HepG2 (cell line): ENCODE measurements around the gene PDGFRA. TPM values are rescaled to one million over a fixed set of nuclear protein-coding genes. Genes with fewer than 3 reads are reported as not detected.

Source experiments
- ATAC-seq: fragments of 200-7000 bp; cut with Tn5 transposase; 3 replicates; pipeline ENCODE4 v1.9.1; 2020; ENCODE audit warnings: mild to moderate bottlenecking, moderate library complexity
- BruUV-seq: library from RNA; stranded (reverse); fragments of 400-500 nt; replicated peaks from 2 replicates; lab custom pipeline; 2021; lab: Mats Ljungman, UMichigan
- CTCF ChIA-PET: fragments of 300-600 bp; formaldehyde crosslinking; extraction: SDS; loops from one replicate; lab custom pipeline; 2021; ENCODE audit warnings: low total read pairs, inconsistent platforms, low intra/inter-chr PET ratio; lab: Yijun Ruan, JAX
- POLR2A ChIA-PET: fragments of 350-600 bp; sonication (Branson Sonifier 250); formaldehyde crosslinking; loops from one replicate; lab custom pipeline; 2020; ENCODE audit warnings: antibody characterized with exemption, inconsistent platforms; lab: Yijun Ruan, JAX
- DNase-seq: peaks from one replicate; pipeline ENCODE4 v3.0.0-alpha.2; 2015; ENCODE audit warnings: low spot score
- FAIRE-seq: peaks from 3 replicates; lab custom pipeline; 2011; peaks lifted over from hg19 to GRCh38; lab: Jason Lieb, UNC
- H2AFZ ChIP-seq: one replicate; pipeline ENCODE4 v1.6.1; 2011; ENCODE audit warnings: low read length, inconsistent platforms
- H3K27ac ChIP-seq: fragments of 300-600 bp; 3 replicates; pipeline ENCODE4 v1.8.0; 2011; ENCODE audit warnings: mixed run types, mild to moderate bottlenecking, mixed read lengths, low read length, inconsistent platforms; ENCODE audit not compliant: insufficient read depth; ENCODE audit errors: extremely low read length
- H3K27me3 ChIP-seq, 2 experiments: fragments of 200-600 bp in 1 of 2; 2 replicates in 1 of 2; 3 replicates in 1 of 2; pipeline versions ENCODE4 v1.6.0 to v1.8.0; 2011; ENCODE audit warnings: low read length in 2 of 2, mild to moderate bottlenecking in 2 of 2, moderate library complexity in 2 of 2, inconsistent platforms in 1 of 2; ENCODE audit not compliant: insufficient read depth in 2 of 2, control insufficient read depth in 1 of 2
- H3K36me3 ChIP-seq, 2 experiments: fragments of 200-600 bp in 1 of 2; replicated peaks in 1 of 2; 2 replicates in 1 of 2; 3 replicates in 1 of 2; pipeline versions ENCODE4 v1.5.1 to v1.8.0; 2011; ENCODE audit warnings: low read length in 2 of 2, inconsistent platforms in 1 of 2; ENCODE audit not compliant: insufficient read depth in 2 of 2, control insufficient read depth in 1 of 2
- H3K4me1 ChIP-seq: 2 replicates; pipeline ENCODE4 v1.5.1; 2012; ENCODE audit warnings: low read length, inconsistent platforms; ENCODE audit not compliant: insufficient read depth
- H3K4me2 ChIP-seq: 2 replicates; pipeline ENCODE4 v1.6.0; 2011; ENCODE audit warnings: low read depth, low read length, inconsistent platforms
- H3K4me3 ChIP-seq, 3 experiments: fragments of 200-600 bp in 1 of 3; sonication (generic), shearing (Covaris generic) in 1 of 3; replicated peaks in 1 of 3; 2 replicates each; pipeline ENCODE4 v1.5.1; 2011 to 2016; ENCODE audit warnings: low read length in 3 of 3, inconsistent platforms in 2 of 3, low read depth in 2 of 3, mild to moderate bottlenecking in 2 of 3, control low read depth in 1 of 3, mixed read lengths in 1 of 3; ENCODE audit not compliant: insufficient read depth in 1 of 3
- H3K79me2 ChIP-seq: one replicate; pipeline ENCODE4 v1.6.1; 2011; ENCODE audit warnings: low read length, inconsistent platforms; ENCODE audit not compliant: insufficient read depth
- H3K9ac ChIP-seq: 2 replicates; pipeline ENCODE4 v1.6.0; 2011; ENCODE audit warnings: mild to moderate bottlenecking, low read depth, low read length, inconsistent platforms; ENCODE audit not compliant: insufficient read depth
- H3K9me3 ChIP-seq: 2 replicates; pipeline ENCODE4 v1.5.1; 2012; ENCODE audit warnings: mild to moderate bottlenecking, low read length
- H4K20me1 ChIP-seq: 2 replicates; pipeline ENCODE4 v1.6.0; 2011; ENCODE audit warnings: inconsistent platforms, mild to moderate bottlenecking, low read length, moderate library complexity; ENCODE audit not compliant: insufficient read depth
- BORCS8-MEF2B ChIP-seq: sonication (generic); formaldehyde crosslinking; IDR thresholded peaks from 2 replicates; pipeline ENCODE4 v1.8.0; 2022; ENCODE audit warnings: mild to moderate bottlenecking, missing genetic modification reagents
- HNRNPLL ChIP-seq: fragments of 200-400 bp; formaldehyde crosslinking; IDR thresholded peaks from 2 replicates; pipeline ENCODE4 v1.6.1; 2017; ENCODE audit warnings: mild to moderate bottlenecking, low read depth, low read length; ENCODE audit not compliant: poor library complexity, severe bottlenecking
- PAF1 ChIP-seq: IDR thresholded peaks from 2 replicates; pipeline ENCODE4 v1.6.1; 2016; ENCODE audit warnings: missing genetic modification reagents, missing compliant biosample characterization
- RFX1 ChIP-seq: fragments of 450-650 bp; IDR thresholded peaks from 2 replicates; pipeline ENCODE4 v1.6.1; 2017
- RFXANK ChIP-seq: IDR thresholded peaks from 2 replicates; pipeline ENCODE4 v1.6.1; 2016
- SAFB2 ChIP-seq: sonication (generic); formaldehyde crosslinking; IDR thresholded peaks from 2 replicates; pipeline ENCODE4 v1.5.1; 2020; ENCODE audit warnings: missing genetic modification reagents, low read depth, mild to moderate bottlenecking, borderline replicate concordance
- TBL1XR1 ChIP-seq: fragments of 150-350 bp; IDR thresholded peaks from 2 replicates; pipeline ENCODE4 v1.6.1; 2014; ENCODE audit warnings: borderline replicate concordance, low read length; ENCODE audit not compliant: partially characterized antibody
- TEAD2 ChIP-seq: sonication (generic); formaldehyde crosslinking; IDR thresholded peaks from 2 replicates; pipeline ENCODE4 v1.9.0; 2021; ENCODE audit warnings: missing genetic modification reagents
- YY1 ChIP-seq: IDR thresholded peaks from 2 replicates; pipeline ENCODE4 v1.6.1; 2011; ENCODE audit warnings: low read length, low read depth, moderate library complexity, mild to moderate bottlenecking; ENCODE audit not compliant: insufficient read depth, insufficient replicate concordance
- ZFP62 ChIP-seq: sonication (generic); formaldehyde crosslinking; IDR thresholded peaks from 2 replicates; pipeline ENCODE4 v1.4.0; 2020; ENCODE audit warnings: missing genetic modification reagents
- ZNF446 ChIP-seq: sonication (generic); formaldehyde crosslinking; IDR thresholded peaks from 2 replicates; pipeline ENCODE4 v1.5.0; 2020; ENCODE audit warnings: mild to moderate bottlenecking, missing genetic modification reagents
- WGBS: methylation state at CpG from one replicate; pipeline ENCODE4 v1.1.6; 2017; ENCODE audit warnings: low lambda C conversion rate; 5-methylcytosine and 5-hydroxymethylcytosine counted together
- in situ Hi-C: cut with HindIII; loops from 2 replicates; pipeline ENCODE4 v1.10.0; 2017; ENCODE audit warnings: low pct_unique_long_range_greater_than_20kb; ENCODE audit not compliant: extremely low pct_ligation_motif_present
- intact Hi-C: fragments of 100-400 bp; cut with micrococcal nuclease; formaldehyde crosslinking; loops from one replicate; pipeline ENCODE4 v1.10.0; 2022; ENCODE audit not compliant: unreplicated experiment
- polyA plus RNA-seq, 8 experiments: library from polyadenylated mRNA; depleted of rRNA in 3 of 8; stranded (reverse) in 7 of 8; unstranded in 1 of 8; fragments of >200 nt; fragmentation: Illumina TruSeq in 4 of 8; extraction: Trizol in 4 of 8; gene quantifications; 2 replicates each; pipeline versions ENCODE4 v1.2.1 to v1.2.3, GENCODE V29; 2011 to 2016; ENCODE audit warnings: low read depth in 4 of 8, missing spikeins in 1 of 8, mixed read lengths in 1 of 8; ENCODE audit not compliant: insufficient read depth in 1 of 8
- total RNA-seq, 5 experiments: library from RNA; depleted of rRNA; stranded (reverse); fragments of >200 nt; fragmentation: Illumina TruSeq; extraction: Trizol; gene quantifications; 2 replicates each; pipeline ENCODE4 v1.2.3, GENCODE V29; 2016; ENCODE audit warnings: low read depth in 1 of 5
- TF ChIP-seq, protein P1 (sequence below): sonication (generic); formaldehyde crosslinking; IDR thresholded peaks from 2 replicates; pipeline ENCODE4 v1.5.1; 2020; ENCODE audit warnings: mild to moderate bottlenecking, missing genetic modification reagents, moderate library complexity
- TF ChIP-seq, protein P2 (sequence below): IDR thresholded peaks from 2 replicates; pipeline ENCODE4 v1.6.1; 2016; ENCODE audit warnings: control low read depth

Gene PDGFRA
- total and polyA plus RNA-seq, 2 of the 13 experiments (the other 11 are each of a cell fraction or from before 2014, with no cell fraction given) = 0.04 TPM; not detected in 1

- Histone ChIP-seq H3K79me2 (no peaks in the 10 kb centered on the region), H3K27me3 (peaks cover 0 to 5% of the 10 kb centered on the region in 2 experiments; a peak in 2 of 5 replicates), H4K20me1 (no peaks in the 10 kb centered on the region), H3K4me2 (no peak overlapping the region), H3K4me1 (no peaks in the 10 kb centered on the region), H3K9me3 (no peaks in the 10 kb centered on the region), H3K4me3 (no peak overlapping the region), H3K27ac (no peak overlapping the region), H2AFZ (no peak overlapping the region), H3K9ac (no peak overlapping the region), H3K36me3 (no peaks in the 10 kb centered on the region)
- no peak for DNase-seq
- TF ChIP-seq, protein P1, sequence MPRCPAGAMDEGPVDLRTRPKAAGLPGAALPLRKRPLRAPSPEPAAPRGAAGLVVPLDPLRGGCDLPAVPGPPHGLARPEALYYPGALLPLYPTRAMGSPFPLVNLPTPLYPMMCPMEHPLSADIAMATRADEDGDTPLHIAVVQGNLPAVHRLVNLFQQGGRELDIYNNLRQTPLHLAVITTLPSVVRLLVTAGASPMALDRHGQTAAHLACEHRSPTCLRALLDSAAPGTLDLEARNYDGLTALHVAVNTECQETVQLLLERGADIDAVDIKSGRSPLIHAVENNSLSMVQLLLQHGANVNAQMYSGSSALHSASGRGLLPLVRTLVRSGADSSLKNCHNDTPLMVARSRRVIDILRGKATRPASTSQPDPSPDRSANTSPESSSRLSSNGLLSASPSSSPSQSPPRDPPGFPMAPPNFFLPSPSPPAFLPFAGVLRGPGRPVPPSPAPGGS (CRISPR knock-in tag) = no peak
- no peak for TF ChIP-seq ZFP62 (CRISPR knock-in tag)
- peak; percentile 34; the same call in 1 of the 2 replicates for TF ChIP-seq RFX1
- no peak for TF ChIP-seq TBL1XR1
- intact Hi-C loops (no loop called here), in situ Hi-C loops (no loop called here)
- ChIA-PET POLR2A (no interaction called here), CTCF (no interaction called here)
- no TSS peak for BruUV-seq
- no peak for ATAC-seq
- FAIRE-seq = no peak
- WGBS = 3% methylated on average over 4 of the region's 4 CpGs
Measured at GRCh38 chr4:54332542-54332941, 103.4 kb downstream of the PDGFRA start.

- no peaks in the 10 kb centered on the region for H3K9me3 ChIP-seq
- TF ChIP-seq BORCS8-MEF2B (no peak), HNRNPLL (no peak), SAFB2 (no peak), PAF1 (CRISPR knock-in tag) (no peak), ZNF446 (CRISPR knock-in tag) (no peak), RFXANK (CRISPR knock-in tag) (no peak), TEAD2 (no peak), YY1 (no peak)
- TF ChIP-seq, protein P2, sequence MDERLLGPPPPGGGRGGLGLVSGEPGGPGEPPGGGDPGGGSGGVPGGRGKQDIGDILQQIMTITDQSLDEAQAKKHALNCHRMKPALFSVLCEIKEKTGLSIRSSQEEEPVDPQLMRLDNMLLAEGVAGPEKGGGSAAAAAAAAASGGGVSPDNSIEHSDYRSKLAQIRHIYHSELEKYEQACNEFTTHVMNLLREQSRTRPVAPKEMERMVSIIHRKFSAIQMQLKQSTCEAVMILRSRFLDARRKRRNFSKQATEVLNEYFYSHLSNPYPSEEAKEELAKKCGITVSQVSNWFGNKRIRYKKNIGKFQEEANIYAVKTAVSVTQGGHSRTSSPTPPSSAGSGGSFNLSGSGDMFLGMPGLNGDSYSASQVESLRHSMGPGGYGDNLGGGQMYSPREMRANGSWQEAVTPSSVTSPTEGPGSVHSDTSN = no peak
- no peak overlapping the region for H2AFZ ChIP-seq
- POLR2A ChIA-PET = no interaction called here
- no peak overlapping the region for H3K4me3 ChIP-seq
- 25% methylated on average over 2 of the region's 2 CpGs for WGBS
- FAIRE-seq = no peak
- intact Hi-C loops (no loop called here), in situ Hi-C loops (no loop called here)
- H3K4me1 ChIP-seq = no peaks in the 10 kb centered on the region
- BruUV-seq = no TSS peak
- CTCF ChIA-PET = no interaction called here
- no peak overlapping the region for H3K27ac ChIP-seq
- H3K4me2 ChIP-seq = no peak overlapping the region
- no peaks in the 10 kb centered on the region for H3K79me2 ChIP-seq
- ATAC-seq = no peak
- no peaks in the 10 kb centered on the region for H4K20me1 ChIP-seq
- no peaks in the 10 kb centered on the region for H3K36me3 ChIP-seq
- no peak for DNase-seq
- H3K9ac ChIP-seq = no peak overlapping the region
- peaks cover 0 to 10% of the 10 kb centered on the region in 2 experiments; a peak in 2 of 5 replicates for H3K27me3 ChIP-seq
Measured at GRCh38 chr4:54333657-54334056, 104.6 kb downstream of the PDGFRA start.
